Thyroid gland (tissue), 4 donors: Measurements from ENCODE around the gene KLRF1.

ENCODE experiments used
- CTCF ChIP-seq, 6 experiments: fragments of 200-600 bp in 3 of 6; fragments of 450-650 bp in 3 of 6; sonication (generic) in 3 of 6; IDR thresholded peaks; one replicate each; pipeline ENCODE4 v1.5.1; 2016 to 2019; ENCODE audit warnings: antibody characterized with exemption in 6 of 6, mild to moderate bottlenecking in 2 of 6, inconsistent platforms in 1 of 6, moderate library complexity in 1 of 6
- POLR2A ChIP-seq, 2 donors: fragments of 450-650 bp; IDR thresholded peaks; one replicate each; pipeline ENCODE4 v1.6.1; 2017; ENCODE audit warnings: antibody characterized with exemption in 2 of 2, mild to moderate bottlenecking in 2 of 2, moderate library complexity in 1 of 2

GRCh38 chr12:9851927-9852326, 24.6 kb downstream of the KLRF1 start:
- TF ChIP-seq CTCF (IDR thresholded peaks at IDR 0.05), result no peak
- no peak for TF ChIP-seq POLR2A (IDR thresholded peaks at IDR 0.05)
